Measurements from ENCODE around the gene HDAC8.

GRCh38 chrX:72381439-72382201, 191.0 kb downstream of the HDAC8 start:
- no peak for TF ChIP-seq CTCF (IDR thresholded peaks at IDR 0.05)
- TF ChIP-seq POLR2AphosphoS5 (IDR thresholded peaks at IDR 0.05; ENCODE audit: low read depth, low read length): no peak
- no peak for TF ChIP-seq REST (IDR thresholded peaks at IDR 0.05; ENCODE audit: insufficient read depth in 1 of 2, low read depth in 2 of 2, low read length in 1 of 2)
